ENCODE measurements around the gene ACBD7.

The ACBD7 gene

DNA sequence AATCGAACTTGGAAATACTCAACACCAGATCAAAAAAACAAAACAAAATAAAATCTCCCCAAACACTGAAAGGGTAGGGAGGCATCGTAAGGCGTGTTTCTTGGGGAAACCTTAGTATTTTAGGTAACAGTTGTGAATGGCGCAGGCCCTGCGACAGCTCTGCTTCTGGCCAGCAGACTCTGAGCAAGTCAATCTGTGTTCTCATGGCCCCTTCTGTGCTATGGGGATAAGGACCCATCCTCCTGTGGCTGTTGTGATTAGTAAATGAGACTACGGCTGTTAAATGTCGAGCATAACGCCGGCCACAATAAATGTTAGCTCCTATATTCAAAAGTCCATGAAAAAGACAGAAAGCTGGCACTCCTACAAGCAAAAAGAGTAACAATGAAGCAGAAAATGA lies 35.6 kb upstream of the ACBD7 start:
- no peak for TF ChIP-seq CTCF (IDR thresholded peaks at IDR 0.05; ENCODE audit: extremely low read depth, insufficient read depth, missing control alignments)
- in situ Hi-C loops (cut with MboI; ENCODE audit: low pct_unique_long_range_greater_than_20kb, low sequenced_read_pairs, unreplicated experiment): no loop called here
- no peak for DNase-seq (ENCODE audit: low spot score)

- in situ Hi-C loops (cut with MboI; ENCODE audit: low pct_unique_long_range_greater_than_20kb, low sequenced_read_pairs, unreplicated experiment): no loop called here
- DNase-seq (ENCODE audit: low spot score): peak; percentile 39
- TF ChIP-seq CTCF (IDR thresholded peaks at IDR 0.05; ENCODE audit: extremely low read depth, insufficient read depth, missing control alignments): no peak
Observed at GRCh38 chr10:15123749-15124184, 35.2 kb upstream of the ACBD7 start.

DNA sequence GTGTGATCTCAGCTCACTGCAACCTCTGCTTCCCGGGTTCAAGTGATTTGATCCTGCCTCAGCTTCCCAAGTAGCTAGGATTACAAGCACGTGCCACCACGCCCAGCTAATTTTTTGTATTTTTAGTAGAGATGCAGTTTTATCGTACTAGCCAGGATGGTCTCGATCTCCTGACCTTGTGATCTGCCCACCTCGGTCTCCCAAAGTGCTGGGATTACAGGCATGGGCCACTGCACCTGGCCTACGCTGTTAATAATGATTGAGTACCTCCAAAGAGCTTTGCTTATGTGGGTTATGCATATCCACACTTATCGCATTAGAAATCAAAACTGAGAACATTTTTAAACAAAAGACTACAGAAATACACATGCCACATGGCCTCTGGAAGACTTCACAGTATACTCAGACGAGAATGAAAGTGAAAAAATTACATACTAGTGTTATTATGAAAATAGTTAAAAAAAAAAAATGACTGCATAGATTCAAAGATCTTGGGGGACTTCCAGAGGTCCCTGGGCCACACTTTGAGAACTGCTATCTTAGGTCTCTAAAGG lies 34.0 kb upstream of the ACBD7 start:
- in situ Hi-C loops (cut with MboI; ENCODE audit: low pct_unique_long_range_greater_than_20kb, low sequenced_read_pairs, unreplicated experiment): no loop called here
- peak; percentile 75 for DNase-seq (ENCODE audit: low spot score)
- TF ChIP-seq CTCF (IDR thresholded peaks at IDR 0.05; ENCODE audit: extremely low read depth, insufficient read depth, missing control alignments): no peak

- no peak for TF ChIP-seq CTCF (IDR thresholded peaks at IDR 0.05; ENCODE audit: extremely low read depth, insufficient read depth, missing control alignments)
- in situ Hi-C loops (cut with MboI; ENCODE audit: low pct_unique_long_range_greater_than_20kb, low sequenced_read_pairs, unreplicated experiment): no loop called here
- DNase-seq (ENCODE audit: low spot score): no peak
Observed at GRCh38 chr10:15121707-15122106, 33.1 kb upstream of the ACBD7 start.

GRCh38 chr10:15120523-15120922 lies 31.9 kb upstream of the ACBD7 start:
- TF ChIP-seq CTCF (IDR thresholded peaks at IDR 0.05; ENCODE audit: extremely low read depth, insufficient read depth, missing control alignments): no peak
- in situ Hi-C loops (cut with MboI; ENCODE audit: low pct_unique_long_range_greater_than_20kb, low sequenced_read_pairs, unreplicated experiment): no loop called here
- no peak for DNase-seq (ENCODE audit: low spot score)

- DNase-seq (ENCODE audit: low spot score): no peak
- no peak for TF ChIP-seq CTCF (IDR thresholded peaks at IDR 0.05; ENCODE audit: extremely low read depth, insufficient read depth, missing control alignments)
- in situ Hi-C loops (cut with MboI; ENCODE audit: low pct_unique_long_range_greater_than_20kb, low sequenced_read_pairs, unreplicated experiment): no loop called here
Observed at GRCh38 chr10:15118615-15119014, 30.0 kb upstream of the ACBD7 start.

DNA sequence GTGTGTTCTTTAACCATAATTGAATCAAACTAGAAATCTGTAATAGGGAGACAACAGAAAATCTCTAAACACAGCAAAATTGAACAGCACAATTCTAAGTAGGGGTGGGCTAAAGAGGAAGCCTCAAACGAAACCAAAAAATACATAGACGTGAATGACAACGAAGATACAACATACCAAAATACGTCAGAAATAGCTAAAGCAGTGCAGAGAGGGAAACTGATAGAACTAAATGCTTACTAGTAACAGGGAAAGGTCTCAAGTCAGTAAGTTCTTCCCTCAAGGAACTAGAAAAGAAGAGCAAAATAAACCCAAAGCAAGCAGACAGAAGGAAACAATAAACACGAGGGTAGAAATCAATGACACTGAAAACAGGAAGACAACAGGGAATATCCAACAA lies 27.6 kb upstream of the ACBD7 start:
- no peak for DNase-seq (ENCODE audit: low spot score)
- in situ Hi-C loops (cut with MboI; ENCODE audit: low pct_unique_long_range_greater_than_20kb, low sequenced_read_pairs, unreplicated experiment): no loop called here
- no peak for TF ChIP-seq CTCF (IDR thresholded peaks at IDR 0.05; ENCODE audit: extremely low read depth, insufficient read depth, missing control alignments)
